Hair follicular keratinocyte (primary cell): ENCODE results near the gene CST2. TPM values are rescaled to one million over a fixed set of nuclear protein-coding genes. Genes with fewer than 3 reads are reported as not detected.

Source experiments
- total RNA-seq: library from RNA; depleted of rRNA; stranded (reverse); fragments of >200 nt; gene quantifications from 2 replicates; pipeline ENCODE4 v1.2.3, GENCODE V29; 2015

The CST2 gene
- not detected in 2 replicates for total RNA-seq

GRCh38 chr20:23826541-23827021, at the start of gene CST2:
Gene CST2, minus strand, starts transcription at chr20:23826729. Its CDS starts 69 bp downstream, at chr20:23826660.

Other genes with a start within 250 kb of the CST2 start
- not detected in 2 replicates for gene CST9, start 220.8 kb downstream of the CST2 start, total RNA-seq
- 353 and 458 TPM in 2 replicates for gene CST3, start 188.8 kb downstream of the CST2 start, total RNA-seq
- gene CST4, start 137.7 kb downstream of the CST2 start, total RNA-seq = not detected in 2 replicates
- not detected in 2 replicates for gene CST1, start 75.8 kb downstream of the CST2 start, total RNA-seq
- gene CST5, start 53.0 kb upstream of the CST2 start, total RNA-seq = not detected in 2 replicates
- not detected in 2 replicates for gene GGTLC1, start 162.1 kb upstream of the CST2 start, total RNA-seq